NOMO-1 (cell line): ENCODE measurements around the gene CDK14.
"Not testable (repeated sequence)": the region's sequence is repeated elsewhere in the genome, so short reads cannot be mapped to it uniquely, and the experiment has no call there.

Source experiments
- DNase-seq, 2 experiments: peaks; one replicate each; lab custom pipeline; 2025; ENCODE audit not compliant: unreplicated experiment in 2 of 2; lab: John Stamatoyannopoulos, UW

The CDK14 gene

DNA sequence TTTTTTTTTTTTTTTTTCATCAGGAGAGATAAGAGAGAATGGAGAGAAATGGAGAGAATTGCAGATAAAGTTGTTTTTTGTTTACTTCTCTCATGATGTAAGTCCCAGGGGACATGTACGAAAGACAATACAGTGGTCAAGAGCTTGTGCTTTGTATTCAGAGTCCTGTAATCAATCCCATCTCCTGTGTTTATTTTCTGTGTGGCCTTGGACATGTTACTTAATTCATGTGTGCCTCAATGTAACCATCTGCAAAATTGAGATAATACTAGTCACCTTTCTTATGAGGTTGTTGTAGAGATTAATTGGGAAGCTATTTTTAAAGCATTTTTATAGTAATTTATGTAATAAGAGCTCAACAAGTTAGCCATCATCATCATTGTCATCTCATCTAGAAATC lies 117.5 kb downstream of the CDK14 start:
- no peak for DNase-seq

DNA sequence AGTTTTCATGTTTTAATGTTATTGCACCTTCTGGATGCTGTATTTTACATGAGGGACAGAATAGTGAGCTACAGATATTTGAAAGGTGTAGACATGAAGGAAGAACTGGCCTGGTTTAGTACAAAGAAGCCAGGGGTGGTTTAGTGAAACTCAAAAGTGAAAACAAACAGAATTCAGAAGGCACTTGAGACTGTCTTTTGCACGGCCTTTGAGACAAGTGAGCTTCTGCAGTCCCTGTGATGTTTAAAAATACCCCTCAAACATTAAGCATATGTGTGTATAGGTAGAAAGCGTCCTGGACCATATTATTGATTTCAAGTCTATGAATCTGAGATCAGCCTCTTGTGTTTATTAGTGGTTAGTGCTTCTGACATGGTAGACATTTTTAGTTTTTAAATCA lies 118.9 kb downstream of the CDK14 start:
- DNase-seq: no peak

DNA sequence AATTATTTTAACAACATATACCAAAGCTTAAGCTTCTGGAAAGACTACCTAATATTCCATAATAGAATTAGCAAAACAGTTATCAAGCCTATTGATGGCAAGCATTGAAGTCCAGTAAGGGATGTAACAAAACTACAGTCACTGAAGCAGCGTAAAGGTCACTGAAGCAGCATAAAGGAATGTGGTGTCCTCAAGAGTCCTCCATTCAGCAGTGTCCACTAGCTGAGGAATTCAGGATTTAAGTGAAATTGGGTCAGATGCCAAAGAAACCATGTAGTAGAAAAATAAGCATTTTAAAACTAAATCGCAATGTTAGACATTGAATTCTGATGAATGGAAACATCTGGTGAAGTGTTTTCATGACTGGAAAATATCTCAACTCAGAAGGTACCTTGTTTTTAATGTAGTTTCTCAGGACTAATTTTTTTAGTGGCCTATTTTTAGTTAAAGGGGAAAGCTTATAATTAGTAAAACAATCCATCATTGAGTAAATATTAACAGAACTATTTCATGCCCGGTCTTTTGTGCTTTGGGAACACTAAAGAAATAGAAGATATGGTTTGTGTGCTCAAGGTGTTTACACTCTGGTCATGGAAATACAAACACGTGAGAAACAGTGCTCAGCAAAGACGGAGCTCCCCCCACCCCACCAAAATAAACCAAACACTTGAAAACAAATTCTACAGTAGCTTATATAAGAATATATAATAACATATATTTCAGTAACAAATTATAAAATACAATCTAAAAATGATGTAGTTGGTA lies 121.4 kb downstream of the CDK14 start:
- no peak for DNase-seq

DNA sequence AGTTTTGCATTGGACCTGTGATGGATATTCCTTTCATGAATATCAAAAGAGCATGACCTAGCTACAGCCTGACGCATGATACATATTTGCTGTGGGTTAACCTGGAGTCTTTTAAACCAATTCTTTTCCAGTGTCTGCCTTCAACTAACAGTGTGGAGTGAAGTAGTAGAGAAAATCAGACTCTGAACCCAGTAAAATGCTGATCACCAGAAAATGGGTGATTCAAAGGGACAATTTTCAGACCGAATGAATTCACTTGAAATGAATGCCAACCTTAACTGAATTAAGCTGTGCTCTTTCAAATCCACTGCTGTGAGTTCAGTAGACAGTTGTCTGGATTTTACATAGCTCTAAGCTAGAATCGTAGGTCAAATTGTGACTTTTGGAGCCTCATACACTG lies 123.0 kb downstream of the CDK14 start:
- DNase-seq: no peak

DNA sequence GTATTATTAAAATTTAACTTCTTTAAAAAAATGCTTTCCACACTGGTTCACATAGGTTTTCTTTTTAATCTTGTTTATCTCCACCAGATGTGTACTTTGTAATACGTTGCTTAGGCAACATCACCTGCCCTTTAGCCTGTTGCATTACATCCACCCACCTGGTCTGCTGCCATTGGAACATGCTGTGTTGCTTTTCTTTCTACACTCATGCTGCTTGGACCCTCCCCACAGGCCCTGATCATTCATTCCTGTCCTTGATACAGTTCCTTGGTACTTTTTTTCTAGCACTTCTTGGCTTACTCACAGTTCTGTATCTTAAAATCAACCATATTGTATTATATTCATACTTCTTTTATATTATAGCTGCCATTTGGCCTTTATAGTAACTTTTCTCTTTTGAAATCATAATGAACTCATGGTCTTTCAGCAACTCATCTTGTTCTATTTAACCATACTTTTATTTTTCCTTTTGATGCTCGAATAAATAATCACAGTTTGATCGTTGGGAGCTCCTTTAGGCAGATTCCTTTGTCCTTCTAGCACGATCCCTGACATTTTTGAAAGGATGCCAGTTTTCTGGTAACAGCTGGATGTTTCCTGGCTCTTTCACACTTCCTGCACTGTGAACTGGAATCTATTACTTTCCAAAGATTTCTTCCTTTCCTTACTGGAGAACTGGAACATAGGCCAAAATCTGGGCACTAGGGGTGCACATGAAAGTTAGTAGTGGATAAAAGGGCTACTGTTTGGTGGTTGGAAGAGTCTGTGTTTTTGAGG lies 125.1 kb downstream of the CDK14 start:
- DNase-seq: no peak

DNA sequence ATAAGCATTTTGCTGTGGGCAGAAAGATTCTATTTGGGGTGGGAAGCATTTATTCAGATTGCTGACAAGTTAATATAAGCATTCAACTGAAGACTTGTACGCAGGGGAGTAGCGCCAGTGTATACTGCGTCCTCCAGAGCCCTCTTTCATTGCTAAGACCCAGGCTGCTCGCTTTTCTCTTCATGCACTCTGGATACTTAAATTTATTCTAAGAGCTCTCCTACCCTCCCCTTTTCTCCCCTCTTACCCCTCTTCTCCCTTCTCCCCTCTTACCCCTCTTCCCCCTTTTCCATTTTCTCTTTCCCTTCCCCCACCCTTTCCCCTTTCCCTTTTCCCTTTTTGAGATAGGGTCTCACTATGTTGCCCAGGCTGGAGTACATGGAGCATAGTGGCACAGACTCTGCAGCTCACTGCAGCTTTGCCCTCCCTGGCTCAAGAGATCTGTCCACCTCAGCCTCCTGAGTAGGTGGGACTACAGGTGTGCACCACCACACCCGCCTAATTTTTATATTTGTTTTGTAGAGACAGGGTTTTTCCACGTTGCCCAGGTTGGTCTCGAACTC lies 125.8 kb downstream of the CDK14 start:
- DNase-seq: no peak

DNA sequence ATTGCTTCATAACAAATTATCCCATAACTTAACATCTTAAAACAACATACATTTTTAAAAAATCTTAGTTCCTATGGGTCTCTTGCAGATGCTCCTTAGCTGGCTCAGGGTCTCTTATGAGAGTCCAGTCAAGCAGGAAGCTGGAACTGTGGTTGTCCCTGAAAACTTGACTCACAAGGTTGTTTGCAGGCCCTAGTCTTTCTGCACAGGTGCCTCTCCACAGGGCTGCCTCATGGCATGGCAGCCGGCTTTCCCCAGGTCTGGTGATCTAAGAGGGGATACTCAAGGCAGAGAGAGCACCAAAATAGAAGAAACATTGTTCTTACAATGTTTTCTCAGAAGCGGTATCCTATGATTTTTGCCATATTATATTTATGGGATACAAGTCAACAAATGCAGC lies 127.1 kb downstream of the CDK14 start:
- no peak for DNase-seq

DNA sequence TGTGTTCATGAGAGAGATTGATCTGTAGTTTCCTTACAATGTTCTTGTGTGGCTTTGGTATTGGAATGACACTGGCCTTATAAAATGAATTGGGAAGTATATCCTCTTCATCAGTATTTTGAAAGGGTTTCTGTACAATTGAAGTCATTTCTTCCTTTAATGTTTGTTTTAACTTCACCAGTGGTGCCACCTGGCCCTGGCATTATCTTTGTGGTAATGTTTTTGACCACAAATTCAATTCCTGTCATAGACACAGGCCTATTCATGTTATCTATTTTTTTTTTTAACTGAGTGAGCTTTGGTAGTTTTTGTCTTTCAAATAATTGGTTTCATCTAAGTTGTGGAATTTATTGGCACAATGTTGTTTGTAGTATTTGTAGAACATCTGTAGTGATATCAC lies 127.7 kb downstream of the CDK14 start:
- DNase-seq: no peak

DNA sequence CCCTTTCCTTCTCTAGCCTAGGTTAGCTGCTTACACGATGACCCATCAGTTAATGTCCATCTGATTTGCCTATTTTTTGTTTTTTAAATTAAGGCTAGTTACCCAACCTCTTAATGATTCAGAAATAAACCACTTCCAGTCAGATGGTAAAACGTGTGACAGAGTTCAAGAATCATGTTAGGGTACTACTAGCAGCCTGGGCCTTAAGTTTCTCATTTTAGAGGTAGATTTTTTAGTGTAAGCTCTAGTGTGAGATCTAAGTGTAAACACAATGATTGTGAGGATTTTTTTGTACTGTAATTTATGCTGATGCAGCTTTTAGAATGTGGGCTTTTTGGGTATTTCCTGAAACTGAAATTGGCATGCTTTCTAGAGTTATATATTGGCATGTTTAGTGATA lies 130.0 kb downstream of the CDK14 start:
- DNase-seq: peak in 1 of 2 experiments; percentile 31

DNA sequence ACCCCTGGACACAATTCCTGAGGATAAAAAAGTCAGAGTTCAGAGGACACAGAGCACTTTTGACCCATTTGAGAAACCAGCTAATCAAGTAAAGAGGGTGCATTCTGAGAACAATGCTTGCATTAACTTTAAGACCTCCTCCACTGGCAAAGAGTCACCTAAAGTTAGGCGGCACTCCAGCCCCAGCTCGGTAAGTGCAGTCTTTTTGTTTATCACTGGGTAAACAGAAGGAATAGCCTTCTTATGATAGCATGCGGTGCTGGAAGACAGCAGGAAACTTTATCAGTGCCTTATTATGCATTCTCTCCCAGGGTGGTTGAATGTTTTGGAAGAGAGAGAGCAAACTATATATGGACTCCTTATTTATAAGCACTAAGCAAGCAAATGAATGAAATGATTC lies 130.5 kb downstream of the CDK14 start:
- DNase-seq: no peak

DNA sequence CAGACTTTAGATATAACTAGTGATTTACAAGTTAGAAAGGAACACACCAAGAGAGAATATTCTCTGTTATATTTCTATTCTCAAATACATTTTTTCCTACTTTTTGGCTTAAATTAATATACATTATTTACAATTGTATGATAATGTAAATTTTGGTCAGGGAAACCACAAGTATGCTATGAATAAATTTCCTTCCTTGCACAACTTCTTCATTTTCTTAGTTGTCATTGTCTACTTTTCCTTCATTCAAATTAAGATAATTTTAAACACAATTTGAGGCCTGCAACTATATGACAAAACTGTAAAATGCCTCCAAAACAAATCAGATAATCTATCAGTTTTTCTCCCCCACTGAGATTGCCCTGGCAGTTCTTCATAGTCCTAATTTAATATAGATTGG lies 131.3 kb downstream of the CDK14 start:
- DNase-seq: peak in 1 of 2 experiments; percentile 79

DNA sequence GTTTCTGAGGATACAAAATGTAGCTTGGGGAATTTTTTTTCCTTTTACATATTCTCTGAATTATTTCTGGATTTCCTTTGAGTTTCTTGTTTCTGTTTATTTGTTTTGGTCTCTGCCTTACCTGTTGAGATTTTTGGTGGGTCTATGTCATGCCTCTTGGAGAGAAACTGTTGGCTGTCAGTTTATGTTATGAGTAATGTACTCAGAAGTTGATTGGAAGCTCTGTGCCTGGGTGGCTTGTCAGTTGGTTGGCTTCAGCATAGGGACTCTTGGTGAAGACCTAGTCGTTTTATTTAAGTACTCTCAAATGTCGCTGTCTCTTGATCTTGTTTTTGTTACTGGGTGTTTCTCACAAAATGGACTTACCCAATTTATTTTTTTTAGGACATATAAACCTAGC lies 132.4 kb downstream of the CDK14 start:
- DNase-seq: no peak

DNA sequence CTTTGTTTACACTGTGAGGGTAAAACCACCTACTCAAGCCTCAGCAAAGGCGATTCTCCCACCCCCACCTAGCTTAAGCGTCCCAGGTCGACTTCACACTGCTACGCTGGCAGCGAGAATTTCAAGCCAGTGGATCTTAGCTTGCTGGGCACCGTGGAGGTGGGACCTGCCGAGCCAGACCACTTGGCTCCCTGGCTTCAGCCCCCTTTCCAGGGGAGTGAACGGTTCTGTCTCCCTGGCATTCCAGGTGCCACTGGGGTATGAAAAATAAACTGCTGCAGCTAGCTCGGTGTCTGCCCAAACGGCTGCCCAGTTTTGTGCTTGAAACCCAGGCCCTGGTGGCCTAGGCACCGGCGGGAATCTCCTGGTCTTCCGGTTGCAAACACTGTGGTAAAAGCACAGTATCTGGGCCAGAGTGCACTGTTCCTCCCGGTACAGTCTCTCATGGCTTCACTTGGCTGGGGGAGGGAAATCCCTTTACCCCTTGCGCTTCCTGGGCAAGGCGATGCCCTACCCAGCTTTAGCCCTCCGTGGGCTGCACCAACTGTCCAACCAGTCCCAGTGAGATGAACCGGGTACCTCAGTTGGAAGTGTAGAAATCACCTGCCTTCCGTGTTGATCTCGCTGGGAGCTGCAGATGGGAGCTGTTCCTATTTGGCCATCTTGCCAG lies 139.6 kb downstream of the CDK14 start:
- not testable (repeated sequence) for DNase-seq

DNA sequence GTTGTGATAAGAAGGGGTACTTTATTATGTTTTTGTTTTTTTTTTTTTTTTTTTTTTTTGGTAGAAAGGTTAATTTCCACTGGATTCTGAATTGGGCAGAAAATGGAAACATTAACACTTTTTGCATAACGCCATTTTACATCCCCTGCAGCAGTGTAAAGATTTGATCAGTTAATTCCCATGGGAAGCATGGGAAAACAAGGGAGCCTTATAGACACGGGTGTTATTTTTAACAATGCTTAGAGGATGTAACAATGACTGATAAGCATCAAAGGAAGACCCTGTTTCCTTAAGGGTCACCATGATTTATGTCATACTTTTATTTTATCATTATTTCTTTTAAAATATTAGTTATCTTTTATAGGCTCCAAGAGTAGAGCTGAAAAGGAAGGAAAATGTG lies 140.2 kb downstream of the CDK14 start:
- DNase-seq: no peak

DNA sequence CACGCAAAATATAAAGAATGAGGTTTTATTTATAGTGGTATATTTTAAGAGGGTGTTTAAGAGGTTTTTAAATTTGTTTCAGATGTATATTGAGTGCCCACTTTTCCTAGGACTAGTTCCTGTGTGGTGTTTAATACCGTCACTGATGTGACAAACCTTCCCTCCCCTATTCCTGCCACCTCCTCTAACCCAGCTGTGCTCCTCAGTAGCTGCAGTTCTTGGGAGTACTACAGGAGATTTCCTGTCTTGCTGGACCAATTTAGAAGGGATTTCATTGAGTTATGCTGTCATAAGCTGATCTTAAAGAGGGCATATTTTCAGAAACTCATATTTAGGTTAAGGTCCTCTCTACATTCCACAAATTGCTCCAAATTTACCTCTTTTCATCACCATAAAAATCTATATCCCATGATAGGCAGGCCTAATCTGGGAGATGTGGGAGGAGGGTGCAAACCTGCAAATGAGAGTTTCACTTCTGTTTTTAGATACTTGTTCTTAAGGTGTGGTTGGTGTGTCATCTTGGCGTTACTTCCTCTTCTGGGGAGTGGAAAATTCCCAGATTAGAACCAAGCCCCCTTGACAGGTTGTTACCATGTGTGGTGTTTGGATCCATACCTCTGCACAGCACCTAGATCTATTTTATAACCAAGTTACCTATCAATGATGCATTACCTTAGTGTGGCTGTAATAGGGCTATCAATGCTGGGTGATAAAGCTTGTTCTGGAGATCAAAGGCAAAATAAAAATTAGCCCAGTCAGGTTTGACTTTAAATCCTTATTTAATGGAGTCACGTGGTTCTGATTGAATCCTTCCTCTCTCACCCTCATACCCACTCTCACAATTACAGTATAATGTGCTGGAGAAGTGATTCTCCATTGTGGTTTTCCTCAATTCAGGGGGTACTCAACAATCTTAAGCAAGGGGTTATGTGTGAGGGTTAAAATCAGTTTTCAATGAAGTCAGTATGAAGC lies 141.1 kb downstream of the CDK14 start:
- peak; percentile 96 to 100 for DNase-seq

DNA sequence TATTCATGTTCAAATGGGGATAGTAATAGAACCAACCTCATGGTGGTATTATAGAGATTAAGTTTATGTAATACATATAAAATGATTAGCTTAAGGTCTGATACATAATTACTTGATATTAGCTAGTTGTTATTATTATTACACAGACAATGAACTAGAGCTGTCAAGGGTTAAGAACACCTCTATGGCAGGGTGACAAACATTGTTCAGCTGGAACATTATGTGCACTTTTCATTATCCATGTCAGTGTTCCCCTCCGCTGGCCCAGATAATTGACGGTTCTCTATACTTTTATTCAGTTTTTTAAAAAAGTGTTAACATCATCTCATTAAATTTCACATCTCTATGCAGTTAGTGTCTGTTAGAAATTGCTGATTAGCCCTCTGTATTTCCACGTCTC lies 142.1 kb downstream of the CDK14 start:
- DNase-seq: no peak

DNA sequence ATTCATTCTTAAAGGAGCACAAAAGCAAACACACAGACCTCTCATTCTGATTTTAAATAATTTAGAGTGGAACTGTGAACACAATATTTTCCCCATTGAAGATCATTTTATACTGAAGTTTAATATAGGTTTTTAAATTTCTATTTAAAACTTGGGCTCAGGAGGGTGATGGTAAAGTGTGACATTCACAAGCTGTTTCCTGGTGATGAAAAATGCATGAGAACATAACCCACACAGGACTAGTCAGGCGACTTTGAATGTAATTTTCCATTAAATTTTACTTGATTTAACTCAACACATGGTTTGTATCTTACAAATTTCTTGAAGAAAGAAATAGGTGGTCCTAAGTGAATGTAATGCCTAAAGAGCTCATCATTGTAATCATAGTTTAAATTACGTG lies 143.6 kb downstream of the CDK14 start:
- DNase-seq: no peak

DNA sequence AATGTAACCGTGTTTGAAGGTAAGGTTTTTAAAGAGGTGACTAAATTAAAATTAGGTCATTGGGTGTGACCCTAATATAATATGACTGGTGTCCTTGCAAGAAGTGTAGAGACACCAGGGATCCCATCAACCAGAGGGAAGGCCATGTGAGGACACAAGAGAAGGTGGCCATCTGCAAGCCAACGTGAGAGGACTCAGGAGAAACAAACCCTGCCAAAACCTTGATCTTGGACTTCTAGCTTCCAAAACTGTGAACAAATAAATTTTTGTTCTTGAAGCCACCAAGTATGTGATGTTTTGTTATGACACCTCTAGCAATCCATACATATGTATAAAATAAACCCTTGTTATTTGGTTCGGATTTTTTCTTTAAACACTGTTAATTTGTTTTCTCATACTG lies 144.3 kb downstream of the CDK14 start:
- DNase-seq: no peak

DNA sequence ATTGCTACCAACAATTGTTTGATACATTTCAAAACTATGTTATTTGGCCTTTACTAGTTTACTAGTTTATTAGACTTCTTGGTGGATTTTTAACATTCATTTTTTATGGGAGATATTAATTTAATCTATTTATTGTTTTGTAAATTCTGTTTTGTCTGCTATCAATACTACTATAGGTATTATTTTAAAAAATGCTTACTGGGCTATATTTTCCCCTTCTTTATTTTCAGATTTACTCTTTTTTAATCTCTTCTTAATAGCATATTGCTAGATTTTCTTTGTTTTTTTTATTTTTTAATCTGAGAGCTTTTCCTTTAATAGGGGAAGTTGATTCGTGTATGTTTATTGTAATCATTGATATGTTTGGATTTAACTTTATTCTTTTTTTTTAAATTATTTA lies 147.5 kb downstream of the CDK14 start:
- no peak for DNase-seq

DNA sequence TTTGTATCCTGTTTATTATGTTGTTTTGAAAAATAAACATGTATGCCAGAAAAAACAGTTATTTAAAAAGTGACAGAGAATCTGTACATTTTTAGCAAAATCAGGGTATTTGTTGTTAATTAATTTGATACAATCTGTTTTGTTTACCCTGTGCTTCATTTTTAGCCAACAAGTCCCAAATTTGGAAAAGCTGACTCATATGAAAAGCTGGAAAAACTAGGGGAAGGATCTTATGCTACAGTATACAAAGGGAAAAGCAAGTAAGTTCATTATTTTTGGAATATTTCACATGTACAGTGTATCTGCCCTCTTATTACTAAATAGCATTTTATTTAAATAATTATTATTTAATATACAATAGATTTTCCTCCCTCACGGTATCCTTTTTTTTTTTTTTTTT lies 151.4 kb downstream of the CDK14 start:
- DNase-seq: no peak
